HepG2 (cell line): Measurements from ENCODE around the gene SMURF1. TPM values are rescaled to one million over a fixed set of nuclear protein-coding genes. Genes with fewer than 3 reads are reported as not detected.

Experiments
- GPBP1L1 ChIP-seq: sonication (generic); formaldehyde crosslinking; IDR thresholded peaks from 2 replicates; pipeline ENCODE4 v1.5.0; 2020; ENCODE audit warnings: mild to moderate bottlenecking, missing genetic modification reagents
- HMG20A ChIP-seq: IDR thresholded peaks from 2 replicates; pipeline ENCODE4 v1.6.1; 2016; ENCODE audit warnings: borderline replicate concordance
- IKZF1 ChIP-seq: fragments of 450-650 bp; IDR thresholded peaks from 2 replicates; pipeline ENCODE4 v1.7.1; 2016
- MAF1 ChIP-seq: sonication (generic); formaldehyde crosslinking; IDR thresholded peaks from 2 replicates; pipeline ENCODE4 v1.5.0; 2020; ENCODE audit warnings: missing genetic modification reagents, borderline replicate concordance
- NFKBIZ ChIP-seq: IDR thresholded peaks from 2 replicates; pipeline ENCODE4 v1.6.1; 2018; ENCODE audit warnings: missing genetic modification reagents, missing compliant biosample characterization
- NONO ChIP-seq, 2 experiments: fragments of 450-650 bp in 1 of 2; sonication (generic) in 1 of 2; formaldehyde crosslinking in 1 of 2; IDR thresholded peaks in 1 of 2; conservative IDR thresholded peaks in 1 of 2; 2 replicates each; pipeline versions ENCODE4 v1.6.1 to v1.8.0; 2017 to 2022; ENCODE audit warnings: mild to moderate bottlenecking in 1 of 2, missing genetic modification reagents in 1 of 2, moderate library complexity in 1 of 2
- POLR2AphosphoS2 ChIP-seq: IDR thresholded peaks from 2 replicates; pipeline ENCODE4 v1.6.1; 2011; ENCODE audit warnings: low read depth, low read length, improper control_type of control experiment
- RFXANK ChIP-seq: IDR thresholded peaks from 2 replicates; pipeline ENCODE4 v1.6.1; 2016
- TBX3 ChIP-seq: fragments of 450-650 bp; IDR thresholded peaks from 2 replicates; pipeline ENCODE4 v1.6.1; 2017; ENCODE audit warnings: antibody characterized with exemption, mild to moderate bottlenecking, inconsistent platforms, borderline replicate concordance
- ZBTB20 ChIP-seq: sonication (generic); formaldehyde crosslinking; IDR thresholded peaks from 2 replicates; pipeline ENCODE4 v1.8.1; 2023; ENCODE audit warnings: missing genetic modification reagents, low read depth, mild to moderate bottlenecking, borderline replicate concordance
- ZBTB21 ChIP-seq: sonication (generic); formaldehyde crosslinking; IDR thresholded peaks from 2 replicates; pipeline ENCODE4 v1.4.0; 2020; ENCODE audit warnings: missing genetic modification reagents
- ZBTB7B ChIP-seq: sonication (generic); formaldehyde crosslinking; IDR thresholded peaks from 2 replicates; pipeline ENCODE4 v1.4.0; 2020; ENCODE audit warnings: missing genetic modification reagents
- ZC3H13 ChIP-seq: sonication (generic); formaldehyde crosslinking; IDR thresholded peaks from 2 replicates; pipeline ENCODE4 v1.8.1; 2023; ENCODE audit warnings: mild to moderate bottlenecking, missing genetic modification reagents, moderate library complexity
- ZFAT ChIP-seq: sonication (generic); formaldehyde crosslinking; conservative IDR thresholded peaks from 2 replicates; pipeline ENCODE4 v1.8.1; 2023; ENCODE audit warnings: missing genetic modification reagents, inconsistent platforms
- ZFP90 ChIP-seq: sonication (generic); formaldehyde crosslinking; IDR thresholded peaks from 2 replicates; pipeline ENCODE4 v1.8.0; 2022; ENCODE audit warnings: missing genetic modification reagents, mild to moderate bottlenecking, inconsistent platforms, borderline replicate concordance
- ZNF142 ChIP-seq: sonication (generic); formaldehyde crosslinking; IDR thresholded peaks from 2 replicates; pipeline ENCODE4 v1.4.0; 2020; ENCODE audit warnings: missing genetic modification reagents
- ZNF207 ChIP-seq: fragments of 450-650 bp; IDR thresholded peaks from 2 replicates; pipeline ENCODE4 v1.6.1; 2016; ENCODE audit warnings: antibody characterized with exemption, borderline replicate concordance
- ZNF275 ChIP-seq: sonication (generic); formaldehyde crosslinking; IDR thresholded peaks from 2 replicates; pipeline ENCODE4 v1.8.0; 2022; ENCODE audit warnings: missing genetic modification reagents, mild to moderate bottlenecking, inconsistent platforms, borderline replicate concordance
- ZNF607 ChIP-seq: sonication (generic); formaldehyde crosslinking; IDR thresholded peaks from 2 replicates; pipeline ENCODE4 v1.5.1; 2020; ENCODE audit warnings: missing genetic modification reagents, mild to moderate bottlenecking, borderline replicate concordance
- ZUFSP ChIP-seq: sonication (generic); formaldehyde crosslinking; IDR thresholded peaks from 2 replicates; pipeline ENCODE4 v1.9.0; 2021; ENCODE audit warnings: missing genetic modification reagents, mild to moderate bottlenecking, borderline replicate concordance
- polyA plus RNA-seq, 8 experiments: library from polyadenylated mRNA; depleted of rRNA in 3 of 8; stranded (reverse) in 7 of 8; unstranded in 1 of 8; fragments of >200 nt; fragmentation: Illumina TruSeq in 4 of 8; extraction: Trizol in 4 of 8; gene quantifications; 2 replicates each; pipeline versions ENCODE4 v1.2.1 to v1.2.3, GENCODE V29; 2011 to 2016; ENCODE audit warnings: low read depth in 4 of 8, missing spikeins in 1 of 8, mixed read lengths in 1 of 8; ENCODE audit not compliant: insufficient read depth in 1 of 8
- total RNA-seq, 5 experiments: library from RNA; depleted of rRNA; stranded (reverse); fragments of >200 nt; fragmentation: Illumina TruSeq; extraction: Trizol; gene quantifications; 2 replicates each; pipeline ENCODE4 v1.2.3, GENCODE V29; 2016; ENCODE audit warnings: low read depth in 1 of 5

The SMURF1 gene
- total and polyA plus RNA-seq, 2 of the 13 experiments (the other 11 are each of a cell fraction or from before 2014, with no cell fraction given) = 8.3 to 11.1 TPM

GRCh38 chr7:99098824-99099498 lies 44.9 kb downstream of the SMURF1 start (continued):
- TF ChIP-seq ZNF142 (CRISPR knock-in tag) (peak; percentile 28; the same call in 1 of the 2 replicates), ZUFSP (CRISPR knock-in tag) (no peak), NONO (IDR thresholded peaks at IDR 0.05) (no peak), NONO (CRISPR knock-in tag; conservative IDR thresholded peaks at IDR 0.05) (peak; percentile 57; the same call in 1 of the 2 replicates), ZC3H13 (CRISPR knock-in tag) (no peak), POLR2AphosphoS2 (peak; percentile 48; the same call in 1 of the 2 replicates), MAF1 (CRISPR knock-in tag) (0 out of 2 replicates have a peak, but pooled peaks have one; percentile 35), ZBTB20 (CRISPR knock-in tag) (no peak), ZNF275 (CRISPR knock-in tag) (no peak), GPBP1L1 (CRISPR knock-in tag) (no peak), ZNF207 (no peak), RFXANK (CRISPR knock-in tag) (no peak), ZBTB7B (CRISPR knock-in tag) (no peak), ZFAT (no peak), NFKBIZ (CRISPR knock-in tag) (no peak), TBX3 (peak; percentile 30; the same call in 1 of the 2 replicates), ZBTB21 (CRISPR knock-in tag) (0 out of 2 replicates have a peak, but pooled peaks have one; percentile 19), ZFP90 (CRISPR knock-in tag) (0 out of 2 replicates have a peak, but pooled peaks have one; percentile 36), ZNF607 (no peak), HMG20A (CRISPR knock-in tag) (peak; percentile 54; the same call in 1 of the 2 replicates), IKZF1 (no peak)
